Trophoblast cell (in vitro differentiated cells and primary cell): Measurements from ENCODE around the gene FASTK.

Experiments used
- DNase-seq, 2 donors: peaks; one replicate each; pipeline ENCODE4 v3.0.0-alpha.2; 2016
- H2AFZ ChIP-seq: 2 replicates; pipeline ENCODE4 v1.6.1; 2013; ENCODE audit warnings: low read length, moderate library complexity, mild to moderate bottlenecking; ENCODE audit not compliant: insufficient read depth, poor library complexity
- H2AK5ac ChIP-seq: 2 replicates; pipeline ENCODE4 v1.6.1; 2013; ENCODE audit warnings: mild to moderate bottlenecking, low read length
- H2BK120ac ChIP-seq: 2 replicates; pipeline ENCODE4 v1.6.1; 2013; ENCODE audit warnings: low read length, mild to moderate bottlenecking, moderate library complexity; ENCODE audit not compliant: insufficient read depth, poor library complexity
- H2BK12ac ChIP-seq: 2 replicates; pipeline ENCODE4 v1.6.1; 2013; ENCODE audit warnings: mild to moderate bottlenecking, low read length, moderate library complexity
- H2BK5ac ChIP-seq: 2 replicates; pipeline ENCODE4 v1.6.1; 2013; ENCODE audit warnings: low read length, low read depth, moderate library complexity, mild to moderate bottlenecking; ENCODE audit not compliant: poor library complexity
- H3K14ac ChIP-seq: 2 replicates; pipeline ENCODE4 v1.6.1; 2013; ENCODE audit warnings: mild to moderate bottlenecking, low read length
- H3K18ac ChIP-seq: 2 replicates; pipeline ENCODE4 v1.6.1; 2013; ENCODE audit warnings: mild to moderate bottlenecking, low read length
- H3K23ac ChIP-seq: 2 replicates; pipeline ENCODE4 v1.6.1; 2013; ENCODE audit warnings: low read length
- H3K27ac ChIP-seq: 2 replicates; pipeline ENCODE4 v1.5.1; 2013; ENCODE audit warnings: low read depth, mild to moderate bottlenecking, inconsistent platforms, low read length, moderate library complexity
- H3K27me3 ChIP-seq: 2 replicates; pipeline ENCODE4 v1.6.1; 2013; ENCODE audit warnings: inconsistent platforms, mild to moderate bottlenecking, low read length, moderate library complexity; ENCODE audit not compliant: insufficient read depth
- H3K36me3 ChIP-seq, 2 experiments: 1 replicate in 1 of 2; 2 replicates in 1 of 2; pipeline ENCODE4 v1.6.1; 2013; ENCODE audit warnings: low read length in 2 of 2, mild to moderate bottlenecking in 2 of 2, moderate library complexity in 1 of 2; ENCODE audit not compliant: insufficient read depth in 2 of 2, control insufficient read depth in 1 of 2
- H3K4ac ChIP-seq: 2 replicates; pipeline ENCODE4 v1.6.1; 2013; ENCODE audit warnings: low read depth, mild to moderate bottlenecking, low read length, moderate library complexity
- H3K4me1 ChIP-seq, 2 experiments: 1 replicate in 1 of 2; 2 replicates in 1 of 2; pipeline ENCODE4 v1.6.1; 2013; ENCODE audit warnings: low read length in 2 of 2, mild to moderate bottlenecking in 2 of 2, moderate library complexity in 1 of 2; ENCODE audit not compliant: insufficient read depth in 2 of 2, control insufficient read depth in 1 of 2
- H3K4me2 ChIP-seq: 2 replicates; pipeline ENCODE4 v1.6.1; 2013; ENCODE audit warnings: inconsistent platforms, mild to moderate bottlenecking, low read length, moderate library complexity
- H3K4me3 ChIP-seq: 2 replicates; pipeline ENCODE4 v1.5.1; 2013; ENCODE audit warnings: mild to moderate bottlenecking, low read depth, low read length, inconsistent platforms
- H3K79me1 ChIP-seq: one replicate; pipeline ENCODE4 v1.6.1; 2013; ENCODE audit warnings: low read length
- H3K79me2 ChIP-seq: 2 replicates; pipeline ENCODE4 v1.6.1; 2013; ENCODE audit warnings: low read length, mild to moderate bottlenecking; ENCODE audit not compliant: control insufficient read depth, insufficient read depth, poor library complexity
- H3K9ac ChIP-seq: 2 replicates; pipeline ENCODE4 v1.6.1; 2013; ENCODE audit warnings: mild to moderate bottlenecking, low read length
- H3K9me3 ChIP-seq: 2 replicates; pipeline ENCODE4 v1.6.1; 2013; ENCODE audit warnings: low read depth, mild to moderate bottlenecking, control low read depth, inconsistent platforms, low read length; ENCODE audit not compliant: insufficient read depth
- H4K12ac ChIP-seq: 2 replicates; pipeline ENCODE4 v1.6.1; 2013; ENCODE audit warnings: low read depth, mild to moderate bottlenecking, low read length, moderate library complexity
- H4K8ac ChIP-seq: 2 replicates; pipeline ENCODE4 v1.6.1; 2013; ENCODE audit warnings: low read depth, mild to moderate bottlenecking, low read length, moderate library complexity
- H4K91ac ChIP-seq: one replicate; pipeline ENCODE4 v1.6.1; 2013; ENCODE audit warnings: low read depth, mild to moderate bottlenecking, low read length, moderate library complexity
- WGBS: extraction: QIAGEN DNeasy Blood & Tissue Kit; methylation state at CpG from one replicate; pipeline ENCODE4 v1.1.7; 2013; ENCODE audit warnings: missing lambda C conversion rate; ENCODE audit not compliant: insufficient read length, insufficient coverage; ENCODE audit errors: extremely low coverage; 5-methylcytosine and 5-hydroxymethylcytosine counted together

FASTK gene

GRCh38 chr7:151077705-151078232, 2.8 kb downstream of the FASTK start:
- Histone ChIP-seq H3K4me2 (no peak overlapping the region), H2AFZ (no peak overlapping the region), H3K18ac (no peak overlapping the region), H3K14ac (no peak overlapping the region), H4K12ac (no peak overlapping the region), H3K27ac (no peak overlapping the region), H3K27me3 (no peaks in the 10 kb centered on the region), H3K4ac (no peak overlapping the region), H4K8ac (no peak overlapping the region), H2BK12ac (no peak overlapping the region), H3K4me3 (no peak overlapping the region), H3K9ac (no peak overlapping the region), H3K23ac (no peak overlapping the region), H3K79me2 (peaks cover 22% of the 10 kb centered on the region), H2AK5ac (no peak overlapping the region), H2BK5ac (no peak overlapping the region), H4K91ac (no peak overlapping the region), H3K36me3 (peaks cover 47 to 58% of the 10 kb centered on the region in 2 experiments), H3K79me1 (peaks cover 15% of the 10 kb centered on the region), H3K9me3 (no peaks in the 10 kb centered on the region), H2BK120ac (no peak overlapping the region), H3K4me1 (peaks cover 29 to 36% of the 10 kb centered on the region in 2 experiments)
- DNase-seq: no peak
- no CpG with 5 or more reads among the region's 10 CpGs for WGBS

GRCh38 chr7:151076863-151077704, 3.5 kb downstream of the FASTK start:
- H3K14ac ChIP-seq: no peak overlapping the region
- H2BK5ac ChIP-seq: no peak overlapping the region
- H3K23ac ChIP-seq: no peak overlapping the region
- H3K9me3 ChIP-seq: no peaks in the 10 kb centered on the region
- no peak overlapping the region for H2BK120ac ChIP-seq
- H2AK5ac ChIP-seq: no peak overlapping the region
- peak; percentile 80 to 81 for DNase-seq
- peaks cover 23 to 29% of the 10 kb centered on the region in 2 experiments for H3K4me1 ChIP-seq
- no CpG with 5 or more reads among the region's 33 CpGs for WGBS
- no peak overlapping the region for H3K4ac ChIP-seq
- no peak overlapping the region for H4K91ac ChIP-seq
- H4K12ac ChIP-seq: no peak overlapping the region
- no peak overlapping the region for H3K4me3 ChIP-seq
- H3K18ac ChIP-seq: no peak overlapping the region
- H3K27ac ChIP-seq: peak overlapping the region; percentile 31
- no peak overlapping the region for H3K4me2 ChIP-seq
- H3K79me2 ChIP-seq: peaks cover 16% of the 10 kb centered on the region
- H2BK12ac ChIP-seq: no peak overlapping the region
- peaks cover 52 to 58% of the 10 kb centered on the region in 2 experiments for H3K36me3 ChIP-seq
- H3K79me1 ChIP-seq: peaks cover 10% of the 10 kb centered on the region
- no peak overlapping the region for H4K8ac ChIP-seq
- no peak overlapping the region for H3K9ac ChIP-seq
- H3K27me3 ChIP-seq: no peaks in the 10 kb centered on the region
- no peak overlapping the region for H2AFZ ChIP-seq

- Histone ChIP-seq H2BK120ac (no peak overlapping the region), H2AFZ (no peak overlapping the region), H2AK5ac (no peak overlapping the region), H3K4me3 (no peak overlapping the region), H4K12ac (no peak overlapping the region), H3K4me1 (peaks cover 12 to 18% of the 10 kb centered on the region in 2 experiments), H4K91ac (no peak overlapping the region), H4K8ac (no peak overlapping the region), H3K9ac (no peak overlapping the region), H3K4me2 (no peak overlapping the region), H3K14ac (no peak overlapping the region), H3K27me3 (no peaks in the 10 kb centered on the region), H3K4ac (no peak overlapping the region), H3K9me3 (no peaks in the 10 kb centered on the region), H3K27ac (no peak overlapping the region), H2BK5ac (no peak overlapping the region), H2BK12ac (no peak overlapping the region), H3K36me3 (peaks cover 63% of the 10 kb centered on the region in 2 experiments), H3K79me2 (peaks cover 13% of the 10 kb centered on the region), H3K23ac (no peak overlapping the region), H3K79me1 (peaks cover 9% of the 10 kb centered on the region), H3K18ac (no peak overlapping the region)
- no CpG with 5 or more reads among the region's 22 CpGs for WGBS
- DNase-seq: no peak
Measured at GRCh38 chr7:151075978-151076426, 4.6 kb downstream of the FASTK start.

GRCh38 chr7:151075662-151075971, 5.0 kb downstream of the FASTK start:
- Histone ChIP-seq H3K18ac (no peak overlapping the region), H3K4me1 (peaks cover 10 to 16% of the 10 kb centered on the region in 2 experiments), H2BK12ac (no peak overlapping the region), H4K12ac (no peak overlapping the region), H3K79me1 (peaks cover 7% of the 10 kb centered on the region), H3K9ac (no peak overlapping the region), H3K23ac (no peak overlapping the region), H3K4me2 (no peak overlapping the region), H3K14ac (no peak overlapping the region), H3K9me3 (no peaks in the 10 kb centered on the region), H2AFZ (no peak overlapping the region), H3K79me2 (peaks cover 11% of the 10 kb centered on the region), H3K27ac (no peak overlapping the region), H2BK120ac (no peak overlapping the region), H3K4me3 (no peak overlapping the region), H2BK5ac (no peak overlapping the region), H3K27me3 (no peaks in the 10 kb centered on the region), H4K91ac (no peak overlapping the region), H3K4ac (no peak overlapping the region), H4K8ac (no peak overlapping the region), H2AK5ac (no peak overlapping the region), H3K36me3 (peaks cover 67% of the 10 kb centered on the region in 2 experiments)
- WGBS: no CpG with 5 or more reads among the region's 7 CpGs
- DNase-seq: no peak
